HepG2 (cell line): ENCODE data around the gene CNPPD1. TPM values are rescaled to one million over a fixed set of nuclear protein-coding genes. Genes with fewer than 3 reads are reported as not detected.

ENCODE experiments used
- ATAC-seq: fragments of 200-7000 bp; cut with Tn5 transposase; 3 replicates; pipeline ENCODE4 v1.9.1; 2020; ENCODE audit warnings: mild to moderate bottlenecking, moderate library complexity
- BruUV-seq: library from RNA; stranded (reverse); fragments of 400-500 nt; replicated peaks from 2 replicates; lab custom pipeline; 2021; lab: Mats Ljungman, UMichigan
- CTCF ChIA-PET: fragments of 300-600 bp; formaldehyde crosslinking; extraction: SDS; loops from one replicate; lab custom pipeline; 2021; ENCODE audit warnings: low total read pairs, inconsistent platforms, low intra/inter-chr PET ratio; lab: Yijun Ruan, JAX
- POLR2A ChIA-PET: fragments of 350-600 bp; sonication (Branson Sonifier 250); formaldehyde crosslinking; loops from one replicate; lab custom pipeline; 2020; ENCODE audit warnings: antibody characterized with exemption, inconsistent platforms; lab: Yijun Ruan, JAX
- DNase-seq: peaks from one replicate; pipeline ENCODE4 v3.0.0-alpha.2; 2015; ENCODE audit warnings: low spot score
- FAIRE-seq: peaks from 3 replicates; lab custom pipeline; 2011; peaks lifted over from hg19 to GRCh38; lab: Jason Lieb, UNC
- H2AFZ ChIP-seq: one replicate; pipeline ENCODE4 v1.6.1; 2011; ENCODE audit warnings: low read length, inconsistent platforms
- H3K27ac ChIP-seq: fragments of 300-600 bp; 3 replicates; pipeline ENCODE4 v1.8.0; 2011; ENCODE audit warnings: mixed run types, mild to moderate bottlenecking, mixed read lengths, low read length, inconsistent platforms; ENCODE audit not compliant: insufficient read depth; ENCODE audit errors: extremely low read length
- H3K27me3 ChIP-seq, 2 experiments: fragments of 200-600 bp in 1 of 2; 2 replicates in 1 of 2; 3 replicates in 1 of 2; pipeline versions ENCODE4 v1.6.0 to v1.8.0; 2011; ENCODE audit warnings: low read length in 2 of 2, mild to moderate bottlenecking in 2 of 2, moderate library complexity in 2 of 2, inconsistent platforms in 1 of 2; ENCODE audit not compliant: insufficient read depth in 2 of 2, control insufficient read depth in 1 of 2
- H3K36me3 ChIP-seq, 2 experiments: fragments of 200-600 bp in 1 of 2; replicated peaks in 1 of 2; 2 replicates in 1 of 2; 3 replicates in 1 of 2; pipeline versions ENCODE4 v1.5.1 to v1.8.0; 2011; ENCODE audit warnings: low read length in 2 of 2, inconsistent platforms in 1 of 2; ENCODE audit not compliant: insufficient read depth in 2 of 2, control insufficient read depth in 1 of 2
- H3K4me1 ChIP-seq: 2 replicates; pipeline ENCODE4 v1.5.1; 2012; ENCODE audit warnings: low read length, inconsistent platforms; ENCODE audit not compliant: insufficient read depth
- H3K4me2 ChIP-seq: 2 replicates; pipeline ENCODE4 v1.6.0; 2011; ENCODE audit warnings: low read depth, low read length, inconsistent platforms
- H3K4me3 ChIP-seq, 3 experiments: fragments of 200-600 bp in 1 of 3; sonication (generic), shearing (Covaris generic) in 1 of 3; replicated peaks in 1 of 3; 2 replicates each; pipeline ENCODE4 v1.5.1; 2011 to 2016; ENCODE audit warnings: low read length in 3 of 3, inconsistent platforms in 2 of 3, low read depth in 2 of 3, mild to moderate bottlenecking in 2 of 3, control low read depth in 1 of 3, mixed read lengths in 1 of 3; ENCODE audit not compliant: insufficient read depth in 1 of 3
- H3K79me2 ChIP-seq: one replicate; pipeline ENCODE4 v1.6.1; 2011; ENCODE audit warnings: low read length, inconsistent platforms; ENCODE audit not compliant: insufficient read depth
- H3K9ac ChIP-seq: 2 replicates; pipeline ENCODE4 v1.6.0; 2011; ENCODE audit warnings: mild to moderate bottlenecking, low read depth, low read length, inconsistent platforms; ENCODE audit not compliant: insufficient read depth
- H3K9me3 ChIP-seq: 2 replicates; pipeline ENCODE4 v1.5.1; 2012; ENCODE audit warnings: mild to moderate bottlenecking, low read length
- H4K20me1 ChIP-seq: 2 replicates; pipeline ENCODE4 v1.6.0; 2011; ENCODE audit warnings: inconsistent platforms, mild to moderate bottlenecking, low read length, moderate library complexity; ENCODE audit not compliant: insufficient read depth
- ATF2 ChIP-seq: sonication (generic); formaldehyde crosslinking; IDR thresholded peaks from 2 replicates; pipeline ENCODE4 v1.4.0; 2020; ENCODE audit warnings: missing genetic modification reagents
- FOXC1 ChIP-seq: sonication (generic); formaldehyde crosslinking; IDR thresholded peaks from 2 replicates; pipeline ENCODE4 v1.8.0; 2022; ENCODE audit warnings: mild to moderate bottlenecking, missing genetic modification reagents, borderline replicate concordance
- HNRNPK ChIP-seq: fragments of 200-400 bp; formaldehyde crosslinking; IDR thresholded peaks from 2 replicates; pipeline ENCODE4 v1.6.1; 2018; ENCODE audit warnings: low read length, low read depth, moderate library complexity, mild to moderate bottlenecking; ENCODE audit not compliant: poor library complexity, severe bottlenecking
- NFE2L1 ChIP-seq: sonication (generic); formaldehyde crosslinking; IDR thresholded peaks from 2 replicates; pipeline ENCODE4 v1.4.0; 2020; ENCODE audit warnings: missing genetic modification reagents, mild to moderate bottlenecking, borderline replicate concordance
- PRMT3 ChIP-seq: sonication (generic); formaldehyde crosslinking; IDR thresholded peaks from 2 replicates; pipeline ENCODE4 v1.8.1; 2022; ENCODE audit warnings: low read depth, mild to moderate bottlenecking, moderate library complexity, missing genetic modification reagents, borderline replicate concordance
- RXRA ChIP-seq: sonication (generic); formaldehyde crosslinking; IDR thresholded peaks from 2 replicates; pipeline ENCODE4 v1.5.1; 2020; ENCODE audit warnings: missing genetic modification reagents
- SOX6 ChIP-seq, 2 experiments: fragments of 450-650 bp in 1 of 2; sonication (generic) in 1 of 2; formaldehyde crosslinking in 1 of 2; IDR thresholded peaks; 2 replicates each; pipeline versions ENCODE4 v1.4.0 to v1.6.1; 2017 to 2020; ENCODE audit warnings: antibody characterized with exemption in 1 of 2, mild to moderate bottlenecking in 1 of 2, missing genetic modification reagents in 1 of 2
- TCF7 ChIP-seq: sonication (generic); IDR thresholded peaks from 2 replicates; pipeline ENCODE4 v1.6.1; 2016; ENCODE audit warnings: antibody characterized with exemption, low read depth
- ZBTB43 ChIP-seq: sonication (generic); formaldehyde crosslinking; conservative IDR thresholded peaks from 2 replicates; pipeline ENCODE4 v1.4.0; 2020; ENCODE audit warnings: missing genetic modification reagents
- ZNF235 ChIP-seq: sonication (generic); formaldehyde crosslinking; IDR thresholded peaks from 2 replicates; pipeline ENCODE4 v1.8.1; 2023; ENCODE audit warnings: mild to moderate bottlenecking, missing genetic modification reagents, borderline replicate concordance
- ZNF383 ChIP-seq: sonication (generic); formaldehyde crosslinking; IDR thresholded peaks from 2 replicates; pipeline ENCODE4 v1.4.0; 2020; ENCODE audit warnings: missing genetic modification reagents, mild to moderate bottlenecking, borderline replicate concordance
- ZNF569 ChIP-seq: sonication (generic); formaldehyde crosslinking; IDR thresholded peaks from 2 replicates; pipeline ENCODE4 v1.5.0; 2020; ENCODE audit warnings: mild to moderate bottlenecking, missing genetic modification reagents, moderate library complexity, borderline replicate concordance
- ZNF646 ChIP-seq: sonication (generic); formaldehyde crosslinking; IDR thresholded peaks from 2 replicates; pipeline ENCODE4 v1.9.0; 2021; ENCODE audit warnings: mild to moderate bottlenecking, missing genetic modification reagents
- WGBS: methylation state at CpG from one replicate; pipeline ENCODE4 v1.1.6; 2017; ENCODE audit warnings: low lambda C conversion rate; 5-methylcytosine and 5-hydroxymethylcytosine counted together
- in situ Hi-C: cut with HindIII; loops from 2 replicates; pipeline ENCODE4 v1.10.0; 2017; ENCODE audit warnings: low pct_unique_long_range_greater_than_20kb; ENCODE audit not compliant: extremely low pct_ligation_motif_present
- intact Hi-C: fragments of 100-400 bp; cut with micrococcal nuclease; formaldehyde crosslinking; loops from one replicate; pipeline ENCODE4 v1.10.0; 2022; ENCODE audit not compliant: unreplicated experiment
- polyA plus RNA-seq, 8 experiments: library from polyadenylated mRNA; depleted of rRNA in 3 of 8; stranded (reverse) in 7 of 8; unstranded in 1 of 8; fragments of >200 nt; fragmentation: Illumina TruSeq in 4 of 8; extraction: Trizol in 4 of 8; gene quantifications; 2 replicates each; pipeline versions ENCODE4 v1.2.1 to v1.2.3, GENCODE V29; 2011 to 2016; ENCODE audit warnings: low read depth in 4 of 8, missing spikeins in 1 of 8, mixed read lengths in 1 of 8; ENCODE audit not compliant: insufficient read depth in 1 of 8
- total RNA-seq, 5 experiments: library from RNA; depleted of rRNA; stranded (reverse); fragments of >200 nt; fragmentation: Illumina TruSeq; extraction: Trizol; gene quantifications; 2 replicates each; pipeline ENCODE4 v1.2.3, GENCODE V29; 2016; ENCODE audit warnings: low read depth in 1 of 5

Gene CNPPD1
- total and polyA plus RNA-seq, 2 of the 13 experiments (the other 11 are each of a cell fraction or from before 2014, with no cell fraction given), result 35.5 to 49.4 TPM

- no TSS peak for BruUV-seq
- no peak overlapping the region for H3K4me2 ChIP-seq
- H3K9ac ChIP-seq, result no peak overlapping the region
- no peak for ATAC-seq
- WGBS, result 97% methylated on average over 16 of the region's 19 CpGs
- no peaks in the 10 kb centered on the region for H3K27me3 ChIP-seq
- FAIRE-seq, result no peak
- POLR2A ChIA-PET, result interaction anchor here (1.3 to 5.7 kb wide), 3 partner anchors 8 to 24 kb away, joined by 3 to 80 read pairs (median 57); partner anchors contain the start of genes ANKZF1, ATG9A, GLB1L and STK16
- peaks cover 11% of the 10 kb centered on the region for H3K79me2 ChIP-seq
- H2AFZ ChIP-seq, result no peak overlapping the region
- no peaks in the 10 kb centered on the region for H4K20me1 ChIP-seq
- intact Hi-C loops, result no loop called here
- in situ Hi-C loops, result no loop called here
- H3K9me3 ChIP-seq, result no peaks in the 10 kb centered on the region
- H3K36me3 ChIP-seq, result peaks cover 41 to 65% of the 10 kb centered on the region in 2 experiments
- peaks cover 24% of the 10 kb centered on the region for H3K4me1 ChIP-seq
- CTCF ChIA-PET, result no interaction called here
- H3K4me3 ChIP-seq, result no peak overlapping the region
- no peak for DNase-seq
- H3K27ac ChIP-seq, result no peak overlapping the region
- TF ChIP-seq SOX6 (IDR thresholded peaks at IDR 0.05), result no peak
- no peak for TF ChIP-seq SOX6 (CRISPR knock-in tag; IDR thresholded peaks at IDR 0.05)
- no peak for TF ChIP-seq ATF2 (CRISPR knock-in tag)
- no peak for TF ChIP-seq NFE2L1
- TF ChIP-seq ZNF383 (CRISPR knock-in tag), result no peak
- no peak for TF ChIP-seq PRMT3 (CRISPR knock-in tag)
- no peak for TF ChIP-seq FOXC1
- TF ChIP-seq RXRA (CRISPR knock-in tag), result no peak
- no peak for TF ChIP-seq ZNF235
- no peak for TF ChIP-seq ZNF646
- TF ChIP-seq HNRNPK, result no peak
- TF ChIP-seq ZBTB43 (CRISPR knock-in tag), result no peak
- no peak for TF ChIP-seq ZNF569 (CRISPR knock-in tag)
- TF ChIP-seq TCF7, result no peak
Measured at GRCh38 chr2:219220652-219221402, 44.1 kb upstream of the CNPPD1 start.
